ENCODE data around the gene MED13L. TPM values are rescaled to one million over a fixed set of nuclear protein-coding genes. Genes with fewer than 3 reads are reported as not detected.

Gene MED13L
- total RNA-seq, 4 donors from 2014 or later = 168 to 349 (median 246) TPM

DNA sequence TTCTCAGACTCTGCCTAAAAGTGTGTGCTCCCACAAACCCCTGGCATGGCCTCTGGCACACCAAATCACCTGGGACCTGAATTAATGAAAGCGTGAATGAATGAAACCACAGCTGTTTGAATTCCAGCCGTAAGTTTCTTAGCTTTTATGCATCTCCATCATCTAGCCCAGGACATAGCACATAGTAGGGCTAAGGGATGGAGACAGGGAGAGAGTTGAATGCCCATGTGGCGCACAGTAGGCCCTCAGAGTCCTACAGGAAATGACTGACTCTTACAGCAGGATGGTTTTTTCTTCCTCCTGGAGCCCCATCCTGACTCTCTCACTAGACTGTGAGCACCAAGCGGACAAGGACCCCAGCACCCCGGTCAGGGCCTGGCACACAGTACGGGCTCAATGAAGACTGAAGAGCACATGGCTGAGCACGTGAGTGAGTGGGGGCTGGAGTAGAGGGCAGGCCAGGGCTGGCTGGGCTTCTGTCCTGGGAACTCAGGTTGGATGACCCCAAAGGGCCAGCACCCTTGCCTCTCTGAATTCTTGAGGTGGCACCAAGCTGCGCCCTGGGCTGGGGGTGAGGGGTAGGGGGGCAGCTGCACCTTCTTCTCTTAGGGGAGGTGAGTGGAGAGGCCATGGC is 351.3 kb downstream of the MED13L start:
- H3K27ac ChIP-seq = no peak overlapping the region
- H3K27me3 ChIP-seq = no peaks in the 10 kb centered on the region
- TF ChIP-seq, protein P1, sequence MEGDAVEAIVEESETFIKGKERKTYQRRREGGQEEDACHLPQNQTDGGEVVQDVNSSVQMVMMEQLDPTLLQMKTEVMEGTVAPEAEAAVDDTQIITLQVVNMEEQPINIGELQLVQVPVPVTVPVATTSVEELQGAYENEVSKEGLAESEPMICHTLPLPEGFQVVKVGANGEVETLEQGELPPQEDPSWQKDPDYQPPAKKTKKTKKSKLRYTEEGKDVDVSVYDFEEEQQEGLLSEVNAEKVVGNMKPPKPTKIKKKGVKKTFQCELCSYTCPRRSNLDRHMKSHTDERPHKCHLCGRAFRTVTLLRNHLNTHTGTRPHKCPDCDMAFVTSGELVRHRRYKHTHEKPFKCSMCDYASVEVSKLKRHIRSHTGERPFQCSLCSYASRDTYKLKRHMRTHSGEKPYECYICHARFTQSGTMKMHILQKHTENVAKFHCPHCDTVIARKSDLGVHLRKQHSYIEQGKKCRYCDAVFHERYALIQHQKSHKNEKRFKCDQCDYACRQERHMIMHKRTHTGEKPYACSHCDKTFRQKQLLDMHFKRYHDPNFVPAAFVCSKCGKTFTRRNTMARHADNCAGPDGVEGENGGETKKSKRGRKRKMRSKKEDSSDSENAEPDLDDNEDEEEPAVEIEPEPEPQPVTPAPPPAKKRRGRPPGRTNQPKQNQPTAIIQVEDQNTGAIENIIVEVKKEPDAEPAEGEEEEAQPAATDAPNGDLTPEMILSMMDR (IDR thresholded peaks at IDR 0.05) = no peak
- no peak for TF ChIP-seq POLR2A (IDR thresholded peaks at IDR 0.05)
- no peaks in the 10 kb centered on the region for H3K4me1 ChIP-seq
- H3K9me3 ChIP-seq = no peaks in the 10 kb centered on the region
- 78 to 90% methylated on average over 8 of the region's 8 CpGs for WGBS, 2 donors
- intact Hi-C loops (cut with DNase I) = no loop called here
- no peaks in the 10 kb centered on the region for H3K36me3 ChIP-seq
- no peak for DNase-seq
- no peak overlapping the region for H3K4me3 ChIP-seq (replicated peaks in 1 of 3)

DNA sequence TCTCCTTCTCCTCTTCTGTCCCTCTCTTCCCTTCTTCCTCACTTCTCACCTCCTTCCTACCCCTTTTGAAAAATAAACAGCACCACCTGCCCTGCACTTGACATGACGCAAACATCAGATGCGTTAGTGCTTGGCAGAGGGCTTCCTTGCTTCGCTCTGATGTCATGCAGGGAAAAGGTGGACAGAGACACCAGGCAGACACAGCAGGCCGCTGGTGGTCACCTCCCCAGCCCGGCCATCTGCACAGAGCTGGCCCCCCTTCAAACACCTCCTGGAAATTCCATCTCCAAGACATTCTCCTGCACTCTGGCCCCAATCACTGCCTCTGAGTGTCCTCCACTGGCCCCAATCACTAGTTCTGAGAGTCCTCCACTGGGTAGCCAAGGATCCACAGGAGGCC is 353.6 kb downstream of the MED13L start:
- no peak overlapping the region for H3K27ac ChIP-seq
- no peaks in the 10 kb centered on the region for H3K4me1 ChIP-seq
- intact Hi-C loops (cut with DNase I) = no loop called here
- H3K27me3 ChIP-seq = no peaks in the 10 kb centered on the region
- no peaks in the 10 kb centered on the region for H3K36me3 ChIP-seq
- TF ChIP-seq, protein P1 (IDR thresholded peaks at IDR 0.05) = no peak
- TF ChIP-seq POLR2A (IDR thresholded peaks at IDR 0.05) = no peak
- DNase-seq = no peak
- 77 to 83% methylated on average over 5 of the region's 5 CpGs for WGBS, 2 donors
- H3K9me3 ChIP-seq = no peaks in the 10 kb centered on the region
- no peak overlapping the region for H3K4me3 ChIP-seq (replicated peaks in 1 of 3)

DNA sequence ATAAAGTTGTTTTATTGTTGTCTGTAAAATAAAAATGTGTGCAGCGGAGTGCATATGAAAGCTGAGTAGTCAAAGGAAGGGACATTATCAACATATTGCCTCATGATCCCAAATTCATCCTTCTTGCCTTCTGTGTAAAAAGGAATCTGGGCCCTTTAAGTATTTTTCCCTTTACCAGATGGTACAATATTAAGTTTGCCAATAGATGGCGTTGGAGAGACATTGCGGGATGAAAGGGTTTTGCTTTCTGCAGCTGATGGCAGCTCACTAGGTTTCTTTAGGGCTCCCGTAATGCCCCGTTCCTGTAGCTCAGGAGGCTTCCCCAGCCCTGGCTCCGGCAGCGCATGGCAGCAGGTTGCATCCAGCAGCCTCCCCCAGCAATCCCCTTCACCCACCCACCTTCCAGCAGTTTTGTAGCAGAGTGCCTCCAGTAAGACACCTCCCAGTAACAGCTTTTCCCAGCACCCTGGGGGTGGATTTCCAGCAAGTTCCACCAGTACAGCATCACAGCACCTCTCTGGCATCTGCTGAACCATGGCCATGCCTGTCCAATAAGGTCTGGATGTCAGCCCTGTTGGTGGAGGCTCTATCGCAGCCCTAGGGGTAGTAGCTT is 354.4 kb downstream of the MED13L start:
- intact Hi-C loops (cut with DNase I) = no loop called here

DNA sequence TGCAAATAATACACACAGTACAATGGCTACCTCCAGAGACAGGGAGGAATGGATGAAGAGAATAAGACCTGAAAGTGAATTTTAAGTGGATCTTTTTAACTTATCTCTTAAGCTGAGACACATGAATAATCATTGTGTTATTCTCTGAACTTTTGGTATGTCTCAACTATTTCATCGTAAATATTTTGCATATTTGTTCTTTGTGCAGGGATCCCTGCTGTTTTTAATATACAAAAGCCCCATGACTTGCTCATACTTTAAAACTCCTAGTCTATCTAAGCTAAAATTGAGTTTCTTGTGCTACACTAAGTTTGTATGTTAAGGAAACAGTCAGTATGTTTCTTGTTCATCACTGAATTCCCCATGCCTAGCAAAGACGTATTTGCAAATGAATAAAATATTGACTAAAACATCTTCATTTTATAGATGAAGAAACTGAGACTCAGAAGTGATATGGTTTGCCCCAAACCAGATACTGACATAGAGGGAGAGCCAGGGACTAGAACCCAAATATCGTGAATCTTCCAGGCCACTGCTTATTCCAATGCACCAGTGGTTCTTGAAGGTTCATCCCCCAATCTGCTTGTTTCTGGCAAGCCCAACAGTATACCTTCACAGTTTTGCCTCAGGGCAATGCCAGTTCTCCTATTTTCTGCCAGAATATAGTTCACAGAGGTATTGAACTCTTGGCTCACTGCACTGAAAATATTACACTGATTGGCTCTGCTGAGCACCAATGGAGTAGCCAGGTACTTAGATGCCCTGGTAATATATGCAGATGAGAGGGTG is 356.9 kb downstream of the MED13L start:
- no peak for DNase-seq
- WGBS, 2 donors = 92 to 94% methylated on average over 3 of the region's 3 CpGs
- Histone ChIP-seq H3K27ac (no peak overlapping the region), H3K4me3 (replicated peaks in 1 of 3) (no peak overlapping the region), H3K4me1 (peaks cover 0 to 4% of the 10 kb centered on the region in 2 donors), H3K36me3 (no peaks in the 10 kb centered on the region), H3K27me3 (no peaks in the 10 kb centered on the region), H3K9me3 (no peaks in the 10 kb centered on the region)
- intact Hi-C loops (cut with DNase I) = no loop called here
- no peak for TF ChIP-seq POLR2A (IDR thresholded peaks at IDR 0.05)

More for the DNA sequence above, 354.4 kb downstream of the MED13L start:
- WGBS, 2 donors = 77 to 83% methylated on average over 8 of the region's 8 CpGs
- no peak for TF ChIP-seq POLR2A (IDR thresholded peaks at IDR 0.05)
- TF ChIP-seq, protein P1 (IDR thresholded peaks at IDR 0.05) = no peak
- H3K27me3 ChIP-seq = no peaks in the 10 kb centered on the region
- H3K27ac ChIP-seq = no peak overlapping the region
- no peaks in the 10 kb centered on the region for H3K9me3 ChIP-seq
- H3K4me1 ChIP-seq = no peaks in the 10 kb centered on the region
- DNase-seq = no peak
- H3K36me3 ChIP-seq = no peaks in the 10 kb centered on the region
- no peak overlapping the region for H3K4me3 ChIP-seq (replicated peaks in 1 of 3)

DNA sequence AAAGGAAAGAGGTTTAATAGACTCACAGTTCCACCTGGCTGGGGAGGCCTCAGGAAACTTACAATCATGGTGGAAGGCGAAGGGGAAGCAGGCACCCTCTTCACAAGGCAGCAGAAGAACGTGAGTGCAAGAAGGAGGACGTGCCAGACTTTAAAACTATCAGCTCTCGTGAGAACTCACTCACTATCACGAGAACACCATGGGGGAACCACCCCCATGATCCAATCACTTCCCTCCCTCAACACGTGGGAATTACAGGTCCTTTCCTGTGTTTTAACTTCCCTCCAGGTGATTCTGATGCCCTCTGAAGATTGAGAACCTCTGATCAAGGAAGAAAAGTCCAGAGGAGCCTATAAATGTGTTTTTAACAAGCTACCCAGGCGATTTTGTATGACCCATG is 358.7 kb downstream of the MED13L start:
- no peak overlapping the region for H3K27ac ChIP-seq
- H3K4me3 ChIP-seq (replicated peaks in 1 of 3) = no peak overlapping the region
- H3K27me3 ChIP-seq = no peaks in the 10 kb centered on the region
- H3K9me3 ChIP-seq = no peaks in the 10 kb centered on the region
- peaks cover 0 to 4% of the 10 kb centered on the region in 2 donors for H3K4me1 ChIP-seq
- intact Hi-C loops (cut with DNase I) = loop anchor here (5.0 to 10.0 kb wide), 2 partner anchors 1256 to 1294 kb away; no protein-coding TSS in a partner anchor
- DNase-seq = no peak
- no peaks in the 10 kb centered on the region for H3K36me3 ChIP-seq
- TF ChIP-seq, protein P1 (IDR thresholded peaks at IDR 0.05) = no peak
- no peak for TF ChIP-seq POLR2A (IDR thresholded peaks at IDR 0.05)
- WGBS, 2 donors = 54 to 60% methylated on average over 7 of the region's 7 CpGs

Data from thyroid gland (tissue), 4 donors.